GM19043 (cell line): ENCODE data around the gene ASCC1.
"Not testable (repeated sequence)": the region's sequence is repeated elsewhere in the genome, so short reads cannot be mapped to it uniquely, and the experiment has no call there.

ENCODE experiments used
- ATAC-seq: cut with Tn5 transposase; IDR thresholded peaks from one replicate; pipeline ENCODE4 v1.9.1; 2021; ENCODE audit warnings: low read depth; ENCODE audit not compliant: unreplicated experiment

ASCC1 gene

GRCh38 chr10:72223743-72224101, 7.6 kb upstream of the ASCC1 start:
- ATAC-seq = no peak

GRCh38 chr10:72221278-72221677, 5.2 kb upstream of the ASCC1 start:
- ATAC-seq = no peak

- ATAC-seq = no peak
Measured at GRCh38 chr10:72220637-72221036, 4.6 kb upstream of the ASCC1 start.

GRCh38 chr10:72219235-72219814, 3.2 kb upstream of the ASCC1 start:
- no peak for ATAC-seq

- ATAC-seq = no peak
Measured at GRCh38 chr10:72218726-72219125, 2.6 kb upstream of the ASCC1 start.

- ATAC-seq = no peak
Measured at GRCh38 chr10:72218325-72218724, 2.2 kb upstream of the ASCC1 start.

- ATAC-seq = not testable (repeated sequence)
Measured at GRCh38 chr10:72211832-72212231, 4.2 kb downstream of the ASCC1 start.

GRCh38 chr10:72211381-72211780, 4.7 kb downstream of the ASCC1 start:
- ATAC-seq = not testable (repeated sequence)

- ATAC-seq = not testable (repeated sequence)
Measured at GRCh38 chr10:72208526-72208925, 7.5 kb downstream of the ASCC1 start.

GRCh38 chr10:72206511-72207229, 9.4 kb downstream of the ASCC1 start:
- ATAC-seq = no peak

- ATAC-seq = no peak
Measured at GRCh38 chr10:72204724-72205123, 11.4 kb downstream of the ASCC1 start.

GRCh38 chr10:72204296-72204695, 11.8 kb downstream of the ASCC1 start:
- ATAC-seq = no peak

GRCh38 chr10:72201293-72201692, 14.8 kb downstream of the ASCC1 start:
- ATAC-seq = no peak

GRCh38 chr10:72200883-72201282, 15.2 kb downstream of the ASCC1 start:
- ATAC-seq = no peak

- ATAC-seq = no peak
Measured at GRCh38 chr10:72194949-72195348, 21.1 kb downstream of the ASCC1 start.

GRCh38 chr10:72186982-72187330, 29.1 kb downstream of the ASCC1 start:
- no peak for ATAC-seq

- ATAC-seq = no peak
Measured at GRCh38 chr10:72186258-72186981, 29.7 kb downstream of the ASCC1 start.

GRCh38 chr10:72184156-72184555, 31.9 kb downstream of the ASCC1 start:
- ATAC-seq = no peak

- ATAC-seq = no peak
Measured at GRCh38 chr10:72177454-72177853, 38.6 kb downstream of the ASCC1 start.

GRCh38 chr10:72176701-72177100, 39.4 kb downstream of the ASCC1 start:
- no peak for ATAC-seq

- ATAC-seq = no peak
Measured at GRCh38 chr10:72175149-72175548, 40.9 kb downstream of the ASCC1 start.

GRCh38 chr10:72174297-72174662, 41.8 kb downstream of the ASCC1 start:
- ATAC-seq = no peak
